Umbilical cord (tissue), 2 donors: Measurements from ENCODE around the gene ABCA6. TPM values are rescaled to one million over a fixed set of nuclear protein-coding genes. Genes with fewer than 3 reads are reported as not detected.

ENCODE experiments used
- DNase-seq: peaks from one replicate; pipeline ENCODE4 v3.0.0-alpha.2; 2015; ENCODE audit warnings: low spot score
- total RNA-seq: library from RNA; depleted of rRNA; stranded (reverse); fragments of >200 nt; gene quantifications from one replicate; pipeline ENCODE4 v1.2.3, GENCODE V29; 2014; ENCODE audit warnings: low replicate concordance; ENCODE audit not compliant: insufficient read depth

Gene ABCA6
- total RNA-seq, 1 donor from 2014 or later: 17.1 TPM

DNA sequence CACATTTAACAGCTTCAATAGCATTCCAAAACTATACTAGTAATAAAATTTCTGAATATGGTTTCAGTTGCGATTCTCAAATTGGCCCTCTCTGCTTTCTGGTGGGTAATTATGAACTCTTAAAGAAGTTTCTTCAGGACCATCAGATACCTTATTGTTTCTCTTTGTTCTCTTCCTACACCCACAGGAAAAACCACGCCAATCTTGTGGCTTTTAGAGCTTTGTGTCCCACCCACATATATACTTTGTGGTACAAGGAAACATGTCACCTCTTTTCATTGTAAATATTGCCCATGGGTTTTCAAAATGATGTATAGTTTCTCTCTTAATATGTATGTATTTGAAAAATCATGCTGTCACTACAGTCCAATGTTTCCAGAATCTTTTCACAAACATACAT, 93.1 kb downstream of the ABCA6 start:
- DNase-seq: no peak

GRCh38 chr17:69047368-69048263, 94.1 kb downstream of the ABCA6 start:
- DNase-seq: peak; percentile 94

DNA sequence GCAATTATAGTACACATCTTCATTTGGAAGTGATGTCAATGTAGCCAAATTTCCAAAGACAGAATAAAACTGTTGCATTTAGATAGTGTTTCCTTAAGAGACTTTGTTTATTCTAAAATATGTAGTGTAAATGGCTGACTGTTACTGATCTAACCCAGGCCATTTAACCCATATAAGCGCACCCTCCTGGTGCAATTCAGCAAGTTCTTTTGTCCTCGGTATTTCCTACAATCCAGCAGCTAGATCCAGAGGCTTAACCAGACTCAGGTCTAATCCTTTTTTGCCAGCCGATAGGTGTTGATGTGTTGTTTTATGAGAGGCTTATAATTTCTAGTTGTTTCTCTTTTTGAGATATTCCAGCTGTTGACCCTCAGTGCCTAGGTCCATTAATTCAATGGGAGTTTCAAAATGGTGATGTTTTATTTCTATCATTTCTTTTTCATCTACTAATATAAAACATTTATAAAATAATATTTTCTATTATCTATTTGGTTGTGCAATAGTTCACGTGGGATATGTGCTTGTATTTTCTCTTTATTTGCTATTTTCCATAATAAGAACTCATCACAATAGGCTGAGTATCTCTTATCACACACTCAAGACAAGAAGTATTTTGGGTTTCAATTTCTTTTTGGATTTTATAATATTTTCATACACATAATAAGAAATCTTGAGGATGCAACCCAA, 95.4 kb downstream of the ABCA6 start:
- peak; percentile 76 for DNase-seq

GRCh38 chr17:69045646-69046045, 96.0 kb downstream of the ABCA6 start:
- DNase-seq: peak; percentile 53

- no peak for DNase-seq
Measured at GRCh38 chr17:69044371-69044770, 97.3 kb downstream of the ABCA6 start.

DNA sequence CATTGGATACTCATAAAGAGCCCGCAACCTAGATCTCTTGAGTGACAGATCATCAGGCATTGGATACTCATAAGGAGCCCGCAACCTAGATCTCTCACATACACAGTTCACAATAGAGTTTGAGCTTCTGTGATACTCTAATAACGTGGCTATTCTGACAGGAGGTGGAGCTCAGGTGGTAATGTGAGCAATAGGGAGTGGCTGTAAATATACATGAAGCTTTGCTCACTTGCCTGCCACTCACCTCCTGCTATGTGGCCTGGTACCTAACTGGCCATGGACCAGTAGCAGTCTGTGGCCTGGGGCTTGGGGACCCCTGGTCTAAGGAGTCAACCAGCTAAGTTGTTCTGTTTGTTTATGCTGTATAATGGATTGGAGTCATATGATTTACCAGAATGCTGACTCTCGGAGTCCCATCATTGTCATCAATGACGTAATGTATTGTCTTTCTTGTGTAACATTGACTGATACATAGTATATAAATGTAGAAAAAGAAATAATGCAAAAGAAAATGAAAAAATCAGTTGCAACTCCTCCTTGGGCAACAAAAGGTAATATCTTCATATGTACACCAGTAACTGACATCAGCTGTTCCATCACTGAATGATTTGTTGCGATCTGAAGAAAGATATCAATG, 98.5 kb downstream of the ABCA6 start:
- DNase-seq: no peak

- no peak for DNase-seq
Measured at GRCh38 chr17:69042308-69042707, 99.4 kb downstream of the ABCA6 start.

GRCh38 chr17:69031839-69032238, 109.9 kb downstream of the ABCA6 start:
- no peak for DNase-seq

GRCh38 chr17:69030169-69030568, 111.5 kb downstream of the ABCA6 start:
- DNase-seq: no peak

Other genes starting within 250 kb of the ABCA6 start
- 72.2 TPM for gene ABCA8, start 186.5 kb downstream of the ABCA6 start, total RNA-seq
- gene ABCA9, start 81.0 kb downstream of the ABCA6 start, total RNA-seq: 3.6 TPM
- gene ABCA10, start 86.9 kb upstream of the ABCA6 start, total RNA-seq: 6.0 TPM
- 44.3 TPM for gene ABCA5, start 185.2 kb upstream of the ABCA6 start, total RNA-seq